H1 (cell line): ENCODE results near the gene LAMA3. TPM values are rescaled to one million over a fixed set of nuclear protein-coding genes. Genes with fewer than 3 reads are reported as not detected.

Source experiments
- CTCF ChIA-PET: fragments of 300-600 bp; sonication (Branson Sonifier 250); formaldehyde crosslinking; loops from one replicate; lab custom pipeline; 2021; ENCODE audit not compliant: partially characterized antibody; lab: Charles Lee
- POLR2A ChIA-PET: fragments of 300-600 bp; sonication (Branson Sonifier 250); formaldehyde crosslinking; loops from one replicate; lab custom pipeline; 2021; ENCODE audit warnings: inconsistent platforms; ENCODE audit not compliant: partially characterized antibody; lab: Charles Lee
- DNase-seq, 2 experiments: peaks; one replicate each; pipeline versions ENCODE4 v3.0.0 to v3.0.0-alpha.2; 2010 to 2022; ENCODE audit warnings: low spot score in 2 of 2, low read depth in 1 of 2, mixed read lengths in 1 of 2
- FAIRE-seq: peaks from 2 replicates; lab custom pipeline; 2011; peaks lifted over from hg19 to GRCh38; lab: Jason Lieb, UNC
- H2AFZ ChIP-seq: 2 replicates; pipeline ENCODE4 v1.8.1; 2012; ENCODE audit warnings: low read length, inconsistent platforms
- H2AK5ac ChIP-seq: 2 replicates; pipeline ENCODE4 v1.6.1; 2013; ENCODE audit warnings: low read depth, low read length
- H2BK120ac ChIP-seq: replicated peaks from 2 replicates; pipeline ENCODE3; 2013; ENCODE audit warnings: low read depth, low read length, inconsistent platforms
- H2BK12ac ChIP-seq: 2 replicates; pipeline ENCODE4 v1.6.1; 2013; ENCODE audit warnings: low read depth, low read length
- H2BK15ac ChIP-seq: 2 replicates; pipeline ENCODE4 v1.6.1; 2013; ENCODE audit warnings: low read length
- H2BK20ac ChIP-seq: 2 replicates; pipeline ENCODE4 v1.6.1; 2013; ENCODE audit warnings: low read length
- H2BK5ac ChIP-seq: 2 replicates; pipeline ENCODE4 v1.6.1; 2013; ENCODE audit warnings: low read depth, low read length
- H3K14ac ChIP-seq: 2 replicates; pipeline ENCODE4 v1.6.1; 2013; ENCODE audit warnings: inconsistent platforms; ENCODE audit not compliant: insufficient read length
- H3K18ac ChIP-seq: 2 replicates; pipeline ENCODE4 v1.6.1; 2013; ENCODE audit warnings: low read length; ENCODE audit errors: extremely low read depth
- H3K23ac ChIP-seq: 2 replicates; pipeline ENCODE4 v1.6.1; 2013; ENCODE audit warnings: inconsistent platforms; ENCODE audit not compliant: insufficient read length
- H3K23me2 ChIP-seq: 2 replicates; pipeline ENCODE4 v1.6.1; 2013; ENCODE audit warnings: low read depth, low read length
- H3K27ac ChIP-seq: 2 replicates; pipeline ENCODE4 v1.6.1; 2011; ENCODE audit warnings: low read depth, low read length, inconsistent platforms
- H3K27me3 ChIP-seq, 4 experiments: replicated peaks in 1 of 4; 1 replicate in 1 of 4; 2 replicates in 3 of 4; pipeline versions ENCODE4 v1.6.1 to v1.8.1; 2011 to 2013; ENCODE audit warnings: low read length in 3 of 4, mild to moderate bottlenecking in 3 of 4, inconsistent platforms in 2 of 4, mixed read lengths in 2 of 4, moderate library complexity in 1 of 4; ENCODE audit not compliant: control insufficient read depth in 3 of 4, insufficient read depth in 3 of 4; ENCODE audit errors: extremely low read depth in 1 of 4
- H3K36me3 ChIP-seq, 4 experiments: 2 replicates each; pipeline versions ENCODE4 v1.6.1 to v1.8.1; 2011 to 2013; ENCODE audit warnings: mild to moderate bottlenecking in 4 of 4, low read length in 3 of 4, moderate library complexity in 2 of 4, control low read depth in 1 of 4, inconsistent platforms in 1 of 4; ENCODE audit not compliant: insufficient read depth in 4 of 4, control insufficient read depth in 2 of 4
- H3K4ac ChIP-seq: replicated peaks from 2 replicates; pipeline ENCODE3; 2013; ENCODE audit warnings: low read length, low read depth, mixed read lengths, inconsistent platforms; ENCODE audit not compliant: insufficient read length
- H3K4me1 ChIP-seq, 4 experiments: replicated peaks in 1 of 4; 1 replicate in 1 of 4; 2 replicates in 3 of 4; pipeline versions ENCODE4 v1.6.1 to v1.8.1; 2011 to 2013; ENCODE audit warnings: low read length in 3 of 4, inconsistent platforms in 2 of 4, mixed read lengths in 1 of 4; ENCODE audit not compliant: insufficient read depth in 4 of 4, control insufficient read depth in 3 of 4
- H3K4me2 ChIP-seq, 2 experiments: 2 replicates each; pipeline versions ENCODE4 v1.6.1 to v1.8.1; 2011 to 2013; ENCODE audit warnings: low read depth in 2 of 2, low read length in 2 of 2, control low read depth in 1 of 2, inconsistent platforms in 1 of 2, mild to moderate bottlenecking in 1 of 2; ENCODE audit not compliant: insufficient read depth in 1 of 2
- H3K4me3 ChIP-seq, 4 experiments: fragments of 200-600, 300-600 bp in 1 of 4; sonication (generic), shearing (Covaris generic), sonication (Bioruptor Twin) in 1 of 4; 2 replicates each; pipeline versions ENCODE4 v1.5.1 to v1.8.1; 2011 to 2016; ENCODE audit warnings: low read length in 4 of 4, low read depth in 3 of 4, control low read depth in 2 of 4, inconsistent platforms in 2 of 4, mild to moderate bottlenecking in 2 of 4, mixed read lengths in 1 of 4, moderate library complexity in 1 of 4; ENCODE audit not compliant: insufficient read depth in 2 of 4; ENCODE audit errors: extremely low read depth in 1 of 4
- H3K56ac ChIP-seq: replicated peaks from 2 replicates; pipeline ENCODE3; 2013; ENCODE audit warnings: low read depth, mild to moderate bottlenecking, mixed read lengths, low read length, inconsistent platforms; ENCODE audit not compliant: insufficient read length
- H3K79me1 ChIP-seq: 2 replicates; pipeline ENCODE4 v1.6.1; 2013; ENCODE audit warnings: low read depth, low read length, control low read depth
- H3K79me2 ChIP-seq, 2 experiments: 2 replicates each; pipeline versions ENCODE4 v1.6.1 to v1.8.1; 2012 to 2013; ENCODE audit warnings: low read length in 2 of 2, mild to moderate bottlenecking in 2 of 2, inconsistent platforms in 1 of 2; ENCODE audit not compliant: insufficient read depth in 2 of 2, control insufficient read depth in 1 of 2
- H3K9ac ChIP-seq, 4 experiments: replicated peaks in 1 of 4; 1 replicate in 1 of 4; 2 replicates in 3 of 4; pipeline versions ENCODE4 v1.6.1 to v1.8.1; 2011 to 2013; ENCODE audit warnings: low read depth in 3 of 4, low read length in 3 of 4, control low read depth in 2 of 4, mild to moderate bottlenecking in 2 of 4, moderate library complexity in 2 of 4, inconsistent platforms in 1 of 4; ENCODE audit errors: extremely low read depth in 1 of 4
- H3K9me3 ChIP-seq, 2 experiments: 2 replicates each; pipeline versions ENCODE4 v1.6.1 to v1.8.1; 2012 to 2013; ENCODE audit warnings: mild to moderate bottlenecking in 2 of 2, moderate library complexity in 2 of 2, control low read depth in 1 of 2, inconsistent platforms in 1 of 2, low read depth in 1 of 2, low read length in 1 of 2, mixed read lengths in 1 of 2; ENCODE audit not compliant: insufficient read depth in 2 of 2
- H4K20me1 ChIP-seq, 2 experiments: replicated peaks in 1 of 2; 2 replicates each; pipeline versions ENCODE3 to v1.8.1; 2011 to 2013; ENCODE audit warnings: inconsistent platforms in 2 of 2, low read length in 2 of 2, mild to moderate bottlenecking in 1 of 2; ENCODE audit not compliant: insufficient read depth in 2 of 2, control insufficient read depth in 1 of 2
- H4K5ac ChIP-seq: 2 replicates; pipeline ENCODE4 v1.6.1; 2013; ENCODE audit warnings: low read length, low read depth, mixed read lengths, inconsistent platforms; ENCODE audit not compliant: insufficient read length
- H4K8ac ChIP-seq: 2 replicates; pipeline ENCODE4 v1.8.0; 2013; ENCODE audit warnings: mild to moderate bottlenecking, moderate library complexity, low read length, inconsistent platforms; ENCODE audit not compliant: insufficient read depth; ENCODE audit errors: extremely low read depth
- H4K91ac ChIP-seq: replicated peaks from 2 replicates; pipeline ENCODE3; 2013; ENCODE audit warnings: low read length, mixed read lengths, inconsistent platforms; ENCODE audit not compliant: insufficient read length
- CEBPB ChIP-seq: IDR thresholded peaks from 2 replicates; pipeline ENCODE4 v1.6.1; 2012; ENCODE audit warnings: low read depth, low read length
- CREB1 ChIP-seq: IDR thresholded peaks from 2 replicates; pipeline ENCODE4 v1.6.1; 2012; ENCODE audit warnings: inconsistent platforms
- MAFK ChIP-seq: IDR thresholded peaks from 2 replicates; pipeline ENCODE4 v1.6.1; 2012; ENCODE audit warnings: low read depth, mild to moderate bottlenecking, improper control_type of control experiment, low read length
- SIN3A ChIP-seq, 2 experiments: IDR thresholded peaks in 1 of 2; conservative IDR thresholded peaks in 1 of 2; 2 replicates each; pipeline ENCODE4 v1.6.1; 2011 to 2012; ENCODE audit warnings: low read length in 2 of 2, improper control_type of control experiment in 1 of 2, low read depth in 1 of 2, mild to moderate bottlenecking in 1 of 2
- SIRT6 ChIP-seq: IDR thresholded peaks from one replicate; pipeline ENCODE4 v1.7.1; 2012; ENCODE audit warnings: low read length, inconsistent platforms
- SP1 ChIP-seq: IDR thresholded peaks from 2 replicates; pipeline ENCODE4 v1.6.1; 2011; ENCODE audit warnings: low read depth, low read length
- ZNF274 ChIP-seq: IDR thresholded peaks from 2 replicates; pipeline ENCODE4 v1.7.0; 2012; ENCODE audit warnings: low read length, borderline replicate concordance; ENCODE audit errors: extremely low read depth
- WGBS, 2 experiments: shearing (Covaris generic) in 1 of 2; methylation state at CpG; one replicate each; pipeline versions ENCODE4 v1.1.6 to v1.1.7; 2013 to 2015; ENCODE audit warnings: low lambda C conversion rate in 2 of 2, mixed read lengths in 2 of 2, inconsistent platforms in 1 of 2, low coverage in 1 of 2, missing lambda C conversion rate in 1 of 2; ENCODE audit not compliant: insufficient replicate concordance in 2 of 2, insufficient coverage in 1 of 2, insufficient read length in 1 of 2; ENCODE audit errors: extremely low coverage in 1 of 2, missing lambda C conversion rate in 1 of 2; 5-methylcytosine and 5-hydroxymethylcytosine counted together
- polyA plus RNA-seq, 7 experiments: library from polyadenylated mRNA; depleted of rRNA in 3 of 7; stranded (reverse) in 5 of 7; unstranded in 2 of 7; fragments of >200 nt in 5 of 7; fragments of 200-250 nt in 2 of 7; gene quantifications; 1 replicate in 5 of 7; 2 replicates in 1 of 7; 4 replicates in 1 of 7; pipeline versions ENCODE4 v1.2.1 to v1.2.3, GENCODE V29; 2011 to 2013; ENCODE audit warnings: missing spikeins in 2 of 7, mixed read lengths in 2 of 7
- total RNA-seq: library from RNA; stranded (reverse); fragmentation: NEBNext Ultra II Directional; extraction: Animal tissue kit (Norgen Biotek cat#: 25700); gene quantifications from 2 replicates; pipeline ENCODE4 v1.2.1, GENCODE V29; 2021

LAMA3 gene
- total and polyA plus RNA-seq, 2 of the 8 experiments (the other 6 are each of a cell fraction or from before 2014, with no cell fraction given): 0.76 to 5.0 TPM

- no peak overlapping the region for H2BK120ac ChIP-seq
- H2AK5ac ChIP-seq: no peak overlapping the region
- no peaks in the 10 kb centered on the region for H3K9me3 ChIP-seq
- no peak overlapping the region for H3K56ac ChIP-seq
- no peak overlapping the region for H3K23ac ChIP-seq
- no peaks in the 10 kb centered on the region for H3K79me2 ChIP-seq
- H2AFZ ChIP-seq: no peak overlapping the region
- H3K27me3 ChIP-seq: peaks cover 0 to 6% (median 4%) of the 10 kb centered on the region in 4 experiments; a peak in 5 of 7 replicates
- no peaks in the 10 kb centered on the region for H3K4me1 ChIP-seq
- H4K8ac ChIP-seq: no peak overlapping the region
- no peak overlapping the region for H3K14ac ChIP-seq
- DNase-seq (no peak), FAIRE-seq (no peak)
- no peaks in the 10 kb centered on the region for H3K23me2 ChIP-seq
- H2BK5ac ChIP-seq: no peak overlapping the region
- H3K27ac ChIP-seq: no peak overlapping the region
- H4K5ac ChIP-seq: no peak overlapping the region
- H4K20me1 ChIP-seq: no peaks in the 10 kb centered on the region
- ChIA-PET CTCF (no interaction called here), POLR2A (no interaction called here)
- no peak overlapping the region for H2BK12ac ChIP-seq
- no peak overlapping the region for H3K9ac ChIP-seq
- WGBS, 2 experiments: 96% methylated on average over 3 of the region's 3 CpGs; no CpG with 5 or more reads in 1 of the 2 experiments
- H2BK20ac ChIP-seq: no peak overlapping the region
- no peak overlapping the region for H3K4me2 ChIP-seq
- H3K4me3 ChIP-seq: no peak overlapping the region
- no peaks in the 10 kb centered on the region for H3K36me3 ChIP-seq
- H3K4ac ChIP-seq: no peak overlapping the region
- no peaks in the 10 kb centered on the region for H3K79me1 ChIP-seq
- no peak overlapping the region for H4K91ac ChIP-seq
- H3K18ac ChIP-seq: no peak overlapping the region
- H2BK15ac ChIP-seq: no peak overlapping the region
- no peak for TF ChIP-seq MAFK
- TF ChIP-seq SIN3A (conservative IDR thresholded peaks at IDR 0.05 in 1 of 2, IDR thresholded peaks at IDR 0.05 in 1 of 2; ENCODE audit: low read depth in 1 of 2, low read length in 2 of 2): no peak
- TF ChIP-seq SP1: no peak
- no peak for TF ChIP-seq CREB1
- no peak for TF ChIP-seq SIRT6
- no peak for TF ChIP-seq CEBPB
- TF ChIP-seq ZNF274: no peak
Measured at GRCh38 chr18:23683155-23683554, 6.1 kb upstream of the LAMA3 start.
